Activated CD4-positive, alpha-beta T cell treated with anti-CD3 and anti-CD28 coated beads, Interleukin-2, amount 10 ng/mL, durations not matched to agents 7 days and 5 days (primary cell): ENCODE measurements around the gene PPP6R2. TPM values are rescaled to one million over a fixed set of nuclear protein-coding genes. Genes with fewer than 3 reads are reported as not detected.
"Not testable (repeated sequence)": the region's sequence is repeated elsewhere in the genome, so short reads cannot be mapped to it uniquely, and the experiment has no call there.

Experiments
- CTCF ChIA-PET: fragments of 350-600 bp; sonication (Branson Sonifier 250); formaldehyde crosslinking; loops from one replicate; lab custom pipeline; 2021; ENCODE audit warnings: antibody characterized with exemption; lab: Charles Lee
- POLR2A ChIA-PET: fragments of 350-600 bp; sonication (Branson Sonifier 250); formaldehyde crosslinking; loops from one replicate; lab custom pipeline; 2021; ENCODE audit warnings: antibody characterized with exemption; lab: Charles Lee
- DNase-seq: peaks from one replicate; pipeline ENCODE4 v3.0.0-alpha.2; 2020
- H3K27ac Mint-ChIP-seq: one replicate; pipeline ENCODE4 v1.8.0; 2021; ENCODE audit warnings: mild to moderate bottlenecking, moderate library complexity, mixed read lengths
- H3K27me3 Mint-ChIP-seq: one replicate; pipeline ENCODE4 v1.8.0; 2021; ENCODE audit warnings: mixed read lengths
- H3K36me3 Mint-ChIP-seq: one replicate; pipeline ENCODE4 v1.8.0; 2021; ENCODE audit warnings: low read depth, mixed read lengths
- H3K4me1 Mint-ChIP-seq: one replicate; pipeline ENCODE4 v1.8.0; 2021; ENCODE audit warnings: mixed read lengths
- H3K4me3 Mint-ChIP-seq: one replicate; pipeline ENCODE4 v1.8.0; 2021; ENCODE audit warnings: mild to moderate bottlenecking, moderate library complexity, mixed read lengths
- H3K9me3 Mint-ChIP-seq: one replicate; pipeline ENCODE4 v1.8.0; 2021; ENCODE audit warnings: mixed read lengths
- total RNA-seq, 2 experiments: library from RNA; stranded (reverse); gene quantifications; one replicate each; pipeline ENCODE4 v1.2.3, GENCODE V29; 2021

Gene PPP6R2
- total RNA-seq, 2 experiments from 2014 or later, result 55.6 to 67.6 TPM

- ChIA-PET POLR2A (no interaction called here), CTCF (interaction anchor here (0.6 kb wide), 1 partner anchor 231 kb away, joined by 3 read pairs; no protein-coding TSS in a partner anchor)
- no peak for DNase-seq
- peaks cover 9% of the 10 kb centered on the region for H3K4me1 Mint-ChIP-seq
- H3K27me3 Mint-ChIP-seq, result no peaks in the 10 kb centered on the region
- H3K27ac Mint-ChIP-seq, result no peak overlapping the region
- no peaks in the 10 kb centered on the region for H3K9me3 Mint-ChIP-seq
- peaks cover 24% of the 10 kb centered on the region for H3K36me3 Mint-ChIP-seq
- no peak overlapping the region for H3K4me3 Mint-ChIP-seq
These were observed 24.8 kb downstream of the PPP6R2 start for GRCh38 chr22:50367778-50368500.

GRCh38 chr22:50371101-50371648, 28.0 kb downstream of the PPP6R2 start:
- ChIA-PET POLR2A (no interaction called here), CTCF (interaction anchor here (0.6 to 1.3 kb wide), 3 partner anchors 9 to 95 kb away, joined by 3 read pairs; no protein-coding TSS in a partner anchor)
- no peak overlapping the region for H3K4me3 Mint-ChIP-seq
- H3K36me3 Mint-ChIP-seq, result peaks cover 41% of the 10 kb centered on the region
- H3K9me3 Mint-ChIP-seq, result no peaks in the 10 kb centered on the region
- no peak overlapping the region for H3K27ac Mint-ChIP-seq
- peaks cover 24% of the 10 kb centered on the region for H3K4me1 Mint-ChIP-seq
- no peaks in the 10 kb centered on the region for H3K27me3 Mint-ChIP-seq
- no peak for DNase-seq

GRCh38 chr22:50376085-50376651, 33.0 kb downstream of the PPP6R2 start:
- Mint-ChIP-seq H3K36me3 (peaks cover 44% of the 10 kb centered on the region), H3K4me1 (peaks cover 21% of the 10 kb centered on the region), H3K27me3 (no peaks in the 10 kb centered on the region), H3K9me3 (no peaks in the 10 kb centered on the region), H3K27ac (peak overlapping the region; percentile 75), H3K4me3 (no peak overlapping the region)
- no peak for DNase-seq
- CTCF ChIA-PET, result interaction anchor here (0.8 to 1.2 kb wide), 2 partner anchors 13 to 100 kb away, joined by 3 read pairs; no protein-coding TSS in a partner anchor
- POLR2A ChIA-PET, result no interaction called here

GRCh38 chr22:50381021-50381555, 38.0 kb downstream of the PPP6R2 start:
- H3K36me3 Mint-ChIP-seq, result peaks cover 19% of the 10 kb centered on the region
- H3K27me3 Mint-ChIP-seq, H3K9me3 Mint-ChIP-seq, DNase-seq, H3K4me1 Mint-ChIP-seq, POLR2A ChIA-PET, H3K4me3 Mint-ChIP-seq, H3K27ac Mint-ChIP-seq, CTCF ChIA-PET: not testable (repeated sequence)

DNA sequence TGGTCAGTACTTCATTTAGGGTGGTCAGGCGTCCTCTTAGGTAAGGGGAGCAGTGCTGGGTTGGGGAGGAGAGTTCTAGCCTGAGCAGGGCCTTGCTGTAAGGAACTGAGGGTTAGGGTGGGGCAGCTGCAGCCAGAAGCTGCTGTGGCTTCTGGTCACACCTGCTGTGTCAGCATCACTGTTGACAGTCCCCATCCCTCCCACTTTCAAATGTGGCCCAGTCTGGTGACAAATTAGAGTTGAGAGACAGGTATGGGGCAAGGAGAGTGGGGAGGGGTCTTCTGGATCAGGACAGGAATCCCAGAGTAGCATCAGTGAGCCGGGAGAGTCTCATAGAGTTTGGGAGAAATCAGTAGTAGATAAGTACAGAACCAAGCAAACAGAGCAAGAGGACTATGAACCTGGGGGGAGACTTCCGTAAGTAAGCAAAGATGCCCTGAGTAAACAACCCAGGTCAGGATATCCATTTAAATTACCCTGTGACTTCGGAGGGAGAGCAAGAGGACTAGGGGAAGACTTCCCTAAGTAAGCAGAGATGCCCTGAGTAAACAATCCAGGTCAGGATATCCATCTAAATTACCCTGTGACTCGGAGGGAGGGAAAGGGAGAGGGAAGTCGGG, 53.7 kb downstream of the PPP6R2 start:
- CTCF ChIA-PET, result no interaction called here
- DNase-seq, result no peak
- peak overlapping the region; percentile 83 for H3K27ac Mint-ChIP-seq
- POLR2A ChIA-PET, result no interaction called here
- no peak overlapping the region for H3K4me3 Mint-ChIP-seq
- no peaks in the 10 kb centered on the region for H3K9me3 Mint-ChIP-seq
- peaks cover 25% of the 10 kb centered on the region for H3K36me3 Mint-ChIP-seq
- no peaks in the 10 kb centered on the region for H3K27me3 Mint-ChIP-seq
- peaks cover 33% of the 10 kb centered on the region for H3K4me1 Mint-ChIP-seq

- H3K4me3 Mint-ChIP-seq, DNase-seq, H3K27me3 Mint-ChIP-seq, H3K9me3 Mint-ChIP-seq, POLR2A ChIA-PET: not testable (repeated sequence)
- peaks cover 25% of the 10 kb centered on the region for H3K36me3 Mint-ChIP-seq
- H3K27ac Mint-ChIP-seq, result peak overlapping the region; percentile 83
- CTCF ChIA-PET, result interaction anchor here (0.6 kb wide), 1 partner anchor 69 kb away, joined by 3 read pairs; no protein-coding TSS in a partner anchor
- H3K4me1 Mint-ChIP-seq, result peaks cover 33% of the 10 kb centered on the region
These were observed 54.4 kb downstream of the PPP6R2 start for GRCh38 chr22:50397371-50398060.

GRCh38 chr22:50398831-50399648, 55.9 kb downstream of the PPP6R2 start:
- H3K27ac Mint-ChIP-seq, result peak overlapping the region; percentile 50
- no peak overlapping the region for H3K4me3 Mint-ChIP-seq
- ChIA-PET POLR2A (interaction anchor here (0.9 kb wide), 1 partner anchor 71 kb away, joined by 5 read pairs; no protein-coding TSS in a partner anchor), CTCF (interaction anchor here (0.7 to 1.3 kb wide), 3 partner anchors 12 to 224 kb away, joined by 3 to 4 read pairs (median 3); no protein-coding TSS in a partner anchor)
- H3K27me3 Mint-ChIP-seq, result no peaks in the 10 kb centered on the region
- peaks cover 31% of the 10 kb centered on the region for H3K4me1 Mint-ChIP-seq
- no peak for DNase-seq
- peaks cover 21% of the 10 kb centered on the region for H3K36me3 Mint-ChIP-seq
- H3K9me3 Mint-ChIP-seq, result no peaks in the 10 kb centered on the region

DNA sequence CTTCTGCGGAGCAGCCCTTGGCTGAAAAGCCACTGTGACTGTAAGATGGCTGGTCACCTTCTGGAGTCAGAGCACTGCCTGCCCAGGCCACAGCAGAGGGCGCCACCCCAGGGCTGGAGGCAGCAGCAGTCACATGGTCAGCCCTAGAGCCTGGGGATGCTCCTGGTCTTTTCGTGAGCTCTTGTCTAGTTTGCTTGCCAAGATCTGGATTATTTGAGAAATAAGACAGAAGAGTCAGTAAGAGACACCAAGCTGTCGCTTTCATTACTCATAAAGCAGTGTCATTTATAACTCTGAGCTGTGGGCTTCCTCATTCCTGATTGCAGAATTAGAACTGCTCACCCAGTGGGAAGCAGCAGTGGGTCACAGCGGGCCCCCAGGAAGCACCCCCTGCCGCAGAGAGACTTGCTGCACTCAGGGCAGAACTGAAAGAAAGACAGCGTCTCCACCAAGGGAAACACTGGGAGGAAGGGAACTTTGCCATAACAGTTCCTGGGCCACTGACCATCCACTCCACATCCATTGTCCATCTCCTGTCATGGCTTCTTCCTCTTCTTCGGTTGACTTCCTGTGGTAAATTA, 56.7 kb downstream of the PPP6R2 start:
- DNase-seq, result no peak
- POLR2A ChIA-PET, result interaction anchor here (0.9 kb wide), 1 partner anchor 70 kb away, joined by 5 read pairs; no protein-coding TSS in a partner anchor
- CTCF ChIA-PET, result interaction anchor here (0.7 to 1.3 kb wide), 3 partner anchors 13 to 123 kb away, joined by 3 read pairs; no protein-coding TSS in a partner anchor
- H3K4me3 Mint-ChIP-seq, result no peak overlapping the region
- peak overlapping the region; percentile 70 for H3K27ac Mint-ChIP-seq
- peaks cover 20% of the 10 kb centered on the region for H3K36me3 Mint-ChIP-seq
- peaks cover 30% of the 10 kb centered on the region for H3K4me1 Mint-ChIP-seq
- no peaks in the 10 kb centered on the region for H3K27me3 Mint-ChIP-seq
- H3K9me3 Mint-ChIP-seq, result no peaks in the 10 kb centered on the region

GRCh38 chr22:50400406-50400805, 57.3 kb downstream of the PPP6R2 start:
- no peak overlapping the region for H3K4me3 Mint-ChIP-seq
- no peaks in the 10 kb centered on the region for H3K27me3 Mint-ChIP-seq

GRCh38 chr22:50400931-50401330, 57.8 kb downstream of the PPP6R2 start:
- H3K4me1 Mint-ChIP-seq, result peaks cover 27% of the 10 kb centered on the region
- H3K36me3 Mint-ChIP-seq, result peaks cover 18% of the 10 kb centered on the region

More at GRCh38 chr22:50400406-50400805, 57.3 kb downstream of the PPP6R2 start:
- ChIA-PET POLR2A (interaction anchor here (0.9 kb wide), 1 partner anchor 70 kb away, joined by 5 read pairs; no protein-coding TSS in a partner anchor), CTCF (interaction anchor here (0.7 to 1.3 kb wide), 2 partner anchors 13 to 70 kb away, joined by 3 read pairs; no protein-coding TSS in a partner anchor)
- H3K27ac Mint-ChIP-seq, result peak overlapping the region; percentile 3
- peaks cover 18% of the 10 kb centered on the region for H3K36me3 Mint-ChIP-seq
- no peak for DNase-seq
- H3K9me3 Mint-ChIP-seq, result no peaks in the 10 kb centered on the region
- peaks cover 27% of the 10 kb centered on the region for H3K4me1 Mint-ChIP-seq

GRCh38 chr22:50401907-50402306, 58.8 kb downstream of the PPP6R2 start:
- no peak for DNase-seq
- Mint-ChIP-seq H3K4me1 (peaks cover 22% of the 10 kb centered on the region), H3K4me3 (no peak overlapping the region), H3K36me3 (peaks cover 13% of the 10 kb centered on the region), H3K27ac (no peak overlapping the region), H3K9me3 (no peaks in the 10 kb centered on the region), H3K27me3 (no peaks in the 10 kb centered on the region)
- ChIA-PET POLR2A (no interaction called here), CTCF (interaction anchor here (0.6 kb wide), 1 partner anchor 57 kb away, joined by 3 read pairs; no protein-coding TSS in a partner anchor)

More at GRCh38 chr22:50400931-50401330, 57.8 kb downstream of the PPP6R2 start:
- Mint-ChIP-seq H3K9me3 (no peaks in the 10 kb centered on the region), H3K4me3 (no peak overlapping the region), H3K27me3 (no peaks in the 10 kb centered on the region), H3K27ac (no peak overlapping the region)
- DNase-seq, result no peak
- POLR2A ChIA-PET, result no interaction called here
- CTCF ChIA-PET, result interaction anchor here (0.6 kb wide), 1 partner anchor 251 kb away, joined by 3 read pairs; no protein-coding TSS in a partner anchor
